A673 (cell line): ENCODE data around the gene PSTPIP1.

Source experiments
- EZH2 ChIP-seq: fragments of 200-600 bp; sonication (generic); IDR thresholded peaks from 2 replicates; pipeline ENCODE4 v1.6.1; 2017; ENCODE audit warnings: borderline replicate concordance, low read depth, mild to moderate bottlenecking, mixed read lengths, antibody characterized with exemption, low read length; ENCODE audit not compliant: poor library complexity, severe bottlenecking
- TF ChIP-seq, protein P1 (sequence below): fragments of 300-800, 200-600 bp; sonication (generic); conservative IDR thresholded peaks from 2 replicates; pipeline ENCODE4 v1.5.1; 2017; ENCODE audit warnings: low read depth, mild to moderate bottlenecking, antibody characterized with exemption, low read length, moderate library complexity, mixed read lengths

DNA sequence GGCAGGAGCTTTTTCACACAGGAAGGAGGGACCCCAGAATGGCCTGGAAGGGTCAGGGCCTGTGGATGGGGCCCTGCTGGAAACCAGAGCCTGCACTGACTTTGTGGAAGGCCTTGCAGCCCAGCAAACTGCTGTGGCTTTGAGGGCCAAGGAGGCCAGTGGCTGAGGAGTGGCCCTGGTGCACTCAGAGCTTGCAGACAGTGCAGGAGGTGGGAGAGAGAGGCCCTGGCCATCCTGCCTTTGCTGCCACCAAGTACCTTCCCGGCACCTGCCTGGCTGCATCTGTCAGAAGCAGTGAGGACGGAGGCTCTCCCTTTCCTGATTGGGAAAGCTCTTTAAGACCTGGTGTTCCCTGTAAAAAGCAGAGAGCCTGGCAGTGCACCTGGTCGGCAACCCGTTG lies 6.4 kb downstream of the PSTPIP1 start:
- TF ChIP-seq, protein P1, sequence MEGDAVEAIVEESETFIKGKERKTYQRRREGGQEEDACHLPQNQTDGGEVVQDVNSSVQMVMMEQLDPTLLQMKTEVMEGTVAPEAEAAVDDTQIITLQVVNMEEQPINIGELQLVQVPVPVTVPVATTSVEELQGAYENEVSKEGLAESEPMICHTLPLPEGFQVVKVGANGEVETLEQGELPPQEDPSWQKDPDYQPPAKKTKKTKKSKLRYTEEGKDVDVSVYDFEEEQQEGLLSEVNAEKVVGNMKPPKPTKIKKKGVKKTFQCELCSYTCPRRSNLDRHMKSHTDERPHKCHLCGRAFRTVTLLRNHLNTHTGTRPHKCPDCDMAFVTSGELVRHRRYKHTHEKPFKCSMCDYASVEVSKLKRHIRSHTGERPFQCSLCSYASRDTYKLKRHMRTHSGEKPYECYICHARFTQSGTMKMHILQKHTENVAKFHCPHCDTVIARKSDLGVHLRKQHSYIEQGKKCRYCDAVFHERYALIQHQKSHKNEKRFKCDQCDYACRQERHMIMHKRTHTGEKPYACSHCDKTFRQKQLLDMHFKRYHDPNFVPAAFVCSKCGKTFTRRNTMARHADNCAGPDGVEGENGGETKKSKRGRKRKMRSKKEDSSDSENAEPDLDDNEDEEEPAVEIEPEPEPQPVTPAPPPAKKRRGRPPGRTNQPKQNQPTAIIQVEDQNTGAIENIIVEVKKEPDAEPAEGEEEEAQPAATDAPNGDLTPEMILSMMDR: no peak
- no peak for TF ChIP-seq EZH2
